T-helper 1 cell treated with Interleukin-12 subunit alpha and Interleukin-12 subunit beta and Interleukin-4 antibody, amounts not matched to agents 30 ng/mL and 1 ng/mL, for 36 hours (primary cell): ENCODE results near the gene CFAP161. TPM values are rescaled to one million over a fixed set of nuclear protein-coding genes. Genes with fewer than 3 reads are reported as not detected.

Source experiments
- intact Hi-C: fragments of 100-400 bp; cut with micrococcal nuclease; formaldehyde crosslinking; loops from one replicate; pipeline ENCODE4 v1.15.1; 2024
- total RNA-seq: library from RNA; stranded (reverse); gene quantifications from 2 replicates; pipeline ENCODE4 v1.2.3, GENCODE V29; 2022

The CFAP161 gene
- total RNA-seq, 1 donor from 2014 or later = not detected

- intact Hi-C loops = loop anchor here (5.0 kb wide), 1 partner anchor 700 kb away; no protein-coding TSS in a partner anchor
Observed at GRCh38 chr15:81157195-81157938, 23.3 kb downstream of the CFAP161 start.

GRCh38 chr15:81157939-81158223 lies 23.8 kb downstream of the CFAP161 start:
- intact Hi-C loops = loop anchor here (5.0 kb wide), 1 partner anchor 701 kb away; no protein-coding TSS in a partner anchor

GRCh38 chr15:81158561-81158960 lies 24.5 kb downstream of the CFAP161 start:
- intact Hi-C loops = loop anchor here (5.0 kb wide), 1 partner anchor 701 kb away; no protein-coding TSS in a partner anchor

GRCh38 chr15:81160312-81161159 lies 26.5 kb downstream of the CFAP161 start:
- intact Hi-C loops = no loop called here

- intact Hi-C loops = no loop called here
Observed at GRCh38 chr15:81161160-81161673, 27.1 kb downstream of the CFAP161 start.

GRCh38 chr15:81161851-81162250 lies 27.8 kb downstream of the CFAP161 start:
- intact Hi-C loops = no loop called here

- intact Hi-C loops = no loop called here
Observed at GRCh38 chr15:81163961-81164800, 30.1 kb downstream of the CFAP161 start.

GRCh38 chr15:81165535-81165934 lies 31.5 kb downstream of the CFAP161 start:
- intact Hi-C loops = no loop called here

- intact Hi-C loops = no loop called here
Observed at GRCh38 chr15:81166636-81167305, 32.7 kb downstream of the CFAP161 start.

GRCh38 chr15:81168131-81168526 lies 34.1 kb downstream of the CFAP161 start:
- intact Hi-C loops = no loop called here

- intact Hi-C loops = no loop called here
Observed at GRCh38 chr15:81168644-81169043, 34.6 kb downstream of the CFAP161 start.

GRCh38 chr15:81170511-81170910 lies 36.4 kb downstream of the CFAP161 start:
- intact Hi-C loops = no loop called here

- intact Hi-C loops = no loop called here
Observed at GRCh38 chr15:81171286-81171685, 37.2 kb downstream of the CFAP161 start.

GRCh38 chr15:81174125-81174791 lies 40.2 kb downstream of the CFAP161 start:
- intact Hi-C loops = no loop called here

- intact Hi-C loops = no loop called here
Observed at GRCh38 chr15:81174792-81175327, 40.8 kb downstream of the CFAP161 start.

- intact Hi-C loops = no loop called here
Observed at GRCh38 chr15:81175496-81175895, 41.4 kb downstream of the CFAP161 start.

- intact Hi-C loops = no loop called here
Observed at GRCh38 chr15:81176291-81176893, 42.3 kb downstream of the CFAP161 start.

GRCh38 chr15:81178365-81178764 lies 44.3 kb downstream of the CFAP161 start:
- intact Hi-C loops = no loop called here

GRCh38 chr15:81181220-81181619 lies 47.1 kb downstream of the CFAP161 start:
- intact Hi-C loops = no loop called here
